Fibroblast of lung (primary cell): ENCODE measurements around the gene DCHS2.

ENCODE experiments used
- CTCF ChIP-seq, 2 donors: IDR thresholded peaks in 1 of 2; conservative IDR thresholded peaks in 1 of 2; 1 replicate in 1 of 2; 2 replicates in 1 of 2; pipeline ENCODE4 v1.5.1; 2011 to 2012; ENCODE audit warnings: low read length in 2 of 2, control low read depth in 1 of 2, inconsistent platforms in 1 of 2, low read depth in 1 of 2, mild to moderate bottlenecking in 1 of 2
- EZH2 ChIP-seq: IDR thresholded peaks from 2 replicates; pipeline ENCODE4 v1.5.1; 2012; ENCODE audit warnings: low read length, control low read depth, mild to moderate bottlenecking; ENCODE audit errors: missing control alignments

- TF ChIP-seq CTCF (conservative IDR thresholded peaks at IDR 0.05 in 1 of 2, IDR thresholded peaks at IDR 0.05 in 1 of 2; ENCODE audit: low read depth in 1 of 2, low read length in 2 of 2) (no peak), EZH2 (no peak)
Measured at GRCh38 chr4:154467886-154468285, 23.7 kb downstream of the DCHS2 start.
